NCI-H82 (cell line): ENCODE data around the gene TNK1.

Experiments
- DNase-seq: peaks from one replicate; lab custom pipeline; 2025; lab: John Stamatoyannopoulos, UW

The TNK1 gene

DNA sequence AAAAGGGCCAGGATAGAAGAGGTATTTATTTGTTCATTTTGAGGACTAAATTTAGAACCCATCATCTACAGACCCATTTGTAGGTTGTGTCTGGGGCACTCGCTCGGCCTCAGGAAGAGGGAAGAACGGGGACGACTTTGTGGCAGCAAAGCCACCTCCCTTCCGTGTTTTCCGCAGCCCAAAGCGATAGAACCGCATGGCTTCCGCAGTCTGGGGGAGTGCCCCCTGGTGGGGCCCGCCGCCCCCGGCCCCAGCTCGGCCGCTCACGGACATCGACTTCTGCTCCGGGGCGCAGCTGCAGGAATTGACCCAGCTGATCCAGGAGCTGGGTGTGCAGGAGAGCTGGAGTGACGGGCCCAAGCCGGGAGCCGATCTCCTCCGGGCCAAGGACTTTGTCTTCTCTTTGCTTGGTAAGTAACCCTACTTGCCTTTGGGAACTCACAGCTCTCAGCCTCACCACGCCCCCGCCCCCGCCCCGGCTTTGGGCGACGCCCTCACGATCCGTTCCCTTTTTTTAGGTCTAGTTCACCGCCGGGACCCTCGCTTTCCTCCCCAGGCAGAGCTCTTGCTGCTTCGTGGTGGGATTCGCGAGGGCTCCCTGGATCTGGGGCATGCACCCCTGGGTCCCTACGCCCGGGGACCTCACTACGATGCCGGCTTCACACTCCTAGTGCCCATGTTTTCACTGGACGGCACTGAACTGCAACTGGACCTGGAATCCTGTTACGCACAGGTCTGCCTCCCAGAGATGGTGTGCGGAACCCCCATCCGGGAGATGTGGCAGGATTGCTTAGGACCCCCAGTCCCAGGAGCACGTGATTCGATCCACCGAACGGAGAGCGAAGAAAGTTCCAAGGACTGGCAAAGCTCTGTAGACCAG is 55.0 kb downstream of the TNK1 start:
- DNase-seq: peak; percentile 73

DNA sequence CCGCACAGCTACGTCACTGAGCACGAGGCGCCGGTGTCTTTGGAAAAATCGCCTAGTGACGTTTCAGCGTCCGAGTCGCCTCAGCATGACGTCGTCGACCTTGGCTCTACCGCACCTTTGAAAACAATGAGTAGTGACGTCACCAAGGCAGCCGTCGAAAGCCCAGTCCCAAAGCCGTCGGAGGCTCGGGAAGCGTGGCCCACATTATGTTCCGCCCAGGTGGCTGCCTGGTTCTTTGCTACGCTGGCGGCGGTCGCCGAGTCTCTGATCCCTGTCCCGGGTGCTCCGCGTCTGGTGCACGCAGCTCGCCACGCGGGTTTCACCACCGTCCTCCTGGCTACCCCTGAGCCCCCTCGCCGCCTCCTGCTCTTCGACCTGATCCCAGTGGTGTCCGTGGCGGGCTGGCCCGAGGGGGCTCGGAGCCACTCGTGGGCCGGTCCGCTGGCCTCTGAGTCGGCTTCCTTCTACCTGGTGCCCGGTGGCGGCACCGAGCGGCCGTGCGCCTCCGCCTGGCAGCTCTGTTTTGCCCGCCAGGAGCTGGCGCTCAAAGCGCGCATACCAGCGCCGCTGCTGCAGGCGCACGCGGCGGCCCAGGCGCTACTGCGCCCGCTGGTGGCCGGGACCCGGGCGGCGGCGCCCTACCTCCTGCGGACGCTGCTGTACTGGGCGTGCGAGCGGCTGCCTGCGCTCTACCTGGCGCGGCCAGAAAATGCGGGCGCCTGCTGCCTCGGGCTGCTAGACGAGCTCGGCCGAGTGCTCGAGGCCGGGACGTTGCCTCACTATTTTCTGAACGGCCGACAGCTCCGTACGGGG is 55.9 kb downstream of the TNK1 start:
- peak; percentile 91 for DNase-seq

DNA sequence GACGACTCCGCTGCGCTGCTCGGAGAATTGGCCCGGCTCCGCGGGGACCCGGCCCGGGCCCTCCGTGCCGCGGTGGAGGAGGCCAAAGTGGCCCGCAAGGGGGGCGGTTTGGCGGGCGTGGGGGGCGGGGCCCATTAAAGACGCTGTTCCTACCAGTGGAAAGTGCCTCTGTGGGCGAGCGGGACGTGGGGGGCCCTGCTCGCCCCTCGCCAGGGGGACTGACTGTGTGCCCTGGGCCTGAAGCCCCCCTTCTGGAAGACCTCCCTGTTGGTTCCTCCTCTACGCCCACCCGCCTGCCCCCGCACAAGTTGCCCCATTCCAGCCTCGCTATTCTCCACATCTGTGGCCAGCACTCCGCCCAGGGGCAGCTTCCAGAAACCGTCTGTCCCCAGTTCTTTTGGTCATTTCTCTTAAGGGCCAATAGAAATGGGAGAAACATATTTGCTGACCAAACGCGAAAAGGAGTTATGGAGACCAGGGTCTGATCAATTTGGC is 56.5 kb downstream of the TNK1 start:
- no peak for DNase-seq

DNA sequence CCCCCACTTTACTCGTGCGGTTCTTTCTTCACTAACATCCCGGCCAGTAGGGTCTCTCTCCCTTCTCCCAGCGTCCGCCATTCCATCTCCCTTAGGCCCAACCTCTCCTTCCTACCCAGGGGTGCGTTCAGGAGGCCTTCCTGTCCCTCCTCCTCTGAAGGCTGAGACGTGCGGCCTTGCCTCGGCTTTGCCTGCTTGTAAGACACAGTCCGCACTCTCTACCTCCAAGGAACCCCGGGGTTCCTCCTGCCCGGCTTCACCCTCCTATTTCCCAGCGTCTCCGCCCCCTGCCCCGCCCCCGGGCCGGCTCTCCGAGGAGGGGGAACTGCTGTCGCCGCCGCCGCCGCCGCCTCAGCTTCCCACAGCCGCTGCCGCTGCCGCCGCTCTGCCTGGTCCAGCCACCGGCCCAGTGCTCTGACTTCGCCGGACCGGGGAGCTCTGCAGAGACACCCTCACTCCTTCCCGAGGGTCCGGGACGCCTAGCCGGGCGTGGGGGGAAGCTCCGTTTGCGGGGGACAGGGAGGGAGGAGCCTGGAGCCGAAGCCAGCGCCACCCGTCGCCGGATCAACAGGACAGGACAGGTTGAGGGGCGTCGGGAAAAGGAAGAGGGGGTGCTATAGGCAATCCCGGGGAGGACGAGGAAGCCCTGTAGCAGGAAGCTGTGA is 57.2 kb downstream of the TNK1 start:
- DNase-seq: peak; percentile 63

DNA sequence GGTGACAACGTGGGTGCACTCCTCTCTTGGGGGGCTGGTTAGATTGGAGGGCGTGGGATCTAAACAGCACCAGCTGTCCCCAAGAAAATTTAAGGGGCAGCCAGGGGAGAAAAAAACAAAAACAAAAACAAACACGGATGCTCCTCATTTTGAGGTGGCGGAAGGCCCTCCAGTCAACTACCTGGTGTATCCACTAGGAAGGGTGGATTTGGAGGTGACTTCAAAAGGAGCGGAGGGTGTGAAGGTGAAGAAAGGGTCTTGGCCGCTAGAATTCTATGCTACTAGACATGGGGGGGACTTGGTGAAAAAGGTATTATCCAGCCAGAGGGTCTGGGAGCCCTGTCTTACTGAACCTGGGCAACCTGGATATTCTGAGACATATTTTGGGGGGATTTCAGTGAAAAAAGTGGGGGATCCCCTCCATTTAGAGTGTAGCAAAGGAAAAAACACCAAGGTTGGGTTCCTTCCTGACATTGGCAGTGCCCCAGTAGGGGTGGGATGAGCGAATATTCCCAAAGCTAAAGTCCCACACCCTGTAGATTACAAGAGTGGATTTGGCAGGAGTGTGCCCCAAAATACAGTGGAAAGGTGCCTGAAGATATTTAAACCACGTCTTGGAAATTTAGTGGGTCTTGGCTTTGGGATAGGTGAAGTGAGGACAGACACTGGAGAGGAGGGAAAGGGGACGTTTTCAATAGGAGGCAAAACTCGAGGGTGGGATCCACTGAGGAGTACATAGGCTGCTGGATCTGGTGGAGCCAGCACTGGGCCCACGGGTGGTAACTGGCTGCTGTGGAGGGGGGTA is 58.0 kb downstream of the TNK1 start:
- DNase-seq: no peak
